Ishikawa (cell line): ENCODE measurements around the gene LAYN.

Experiments used
- CEBPB ChIP-seq: IDR thresholded peaks from 2 replicates; pipeline ENCODE4 v1.6.1; 2012
- CREB1 ChIP-seq: IDR thresholded peaks from 2 replicates; pipeline ENCODE4 v1.6.1; 2012; ENCODE audit warnings: low read depth
- EGR1 ChIP-seq: IDR thresholded peaks from 2 replicates; pipeline ENCODE4 v1.6.1; 2012
- EP300 ChIP-seq: IDR thresholded peaks from 2 replicates; pipeline ENCODE4 v1.6.1; 2012; ENCODE audit warnings: borderline replicate concordance
- FOXM1 ChIP-seq: IDR thresholded peaks from 2 replicates; pipeline ENCODE4 v1.6.1; 2012; ENCODE audit warnings: low read depth, borderline replicate concordance
- MAX ChIP-seq: IDR thresholded peaks from 2 replicates; pipeline ENCODE4 v1.6.1; 2012
- NFIC ChIP-seq: IDR thresholded peaks from 2 replicates; pipeline ENCODE4 v1.6.1; 2012
- RAD21 ChIP-seq: IDR thresholded peaks from 2 replicates; pipeline ENCODE4 v1.6.1; 2012; ENCODE audit warnings: low read depth
- TAF1 ChIP-seq: IDR thresholded peaks from 2 replicates; pipeline ENCODE4 v1.6.1; 2012; ENCODE audit warnings: low read depth, mild to moderate bottlenecking
- TCF12 ChIP-seq: IDR thresholded peaks from 2 replicates; pipeline ENCODE4 v1.6.1; 2012; ENCODE audit warnings: low read depth
- TEAD4 ChIP-seq: IDR thresholded peaks from 2 replicates; pipeline ENCODE4 v1.6.1; 2012
- YY1 ChIP-seq: IDR thresholded peaks from 2 replicates; pipeline ENCODE4 v1.6.1; 2012; ENCODE audit warnings: low read depth
- ZBTB7A ChIP-seq: IDR thresholded peaks from 2 replicates; pipeline ENCODE4 v1.6.1; 2012; ENCODE audit warnings: low read depth
- TF ChIP-seq, protein P1 (sequence below): IDR thresholded peaks from 2 replicates; pipeline ENCODE4 v1.6.1; 2012; ENCODE audit warnings: low read depth, mild to moderate bottlenecking
- TF ChIP-seq, protein P2 (sequence below): IDR thresholded peaks from 2 replicates; pipeline ENCODE4 v1.6.1; 2012

The LAYN gene

GRCh38 chr11:111561791-111562325 lies 21.3 kb downstream of the LAYN start:
- TF ChIP-seq FOXM1 (no peak), EGR1 (no peak), TEAD4 (no peak), EP300 (no peak), TAF1 (no peak), YY1 (no peak), NFIC (no peak), MAX (no peak), CEBPB (no peak), TCF12 (no peak), ZBTB7A (no peak), CREB1 (no peak), RAD21 (no peak)
- TF ChIP-seq, protein P1, sequence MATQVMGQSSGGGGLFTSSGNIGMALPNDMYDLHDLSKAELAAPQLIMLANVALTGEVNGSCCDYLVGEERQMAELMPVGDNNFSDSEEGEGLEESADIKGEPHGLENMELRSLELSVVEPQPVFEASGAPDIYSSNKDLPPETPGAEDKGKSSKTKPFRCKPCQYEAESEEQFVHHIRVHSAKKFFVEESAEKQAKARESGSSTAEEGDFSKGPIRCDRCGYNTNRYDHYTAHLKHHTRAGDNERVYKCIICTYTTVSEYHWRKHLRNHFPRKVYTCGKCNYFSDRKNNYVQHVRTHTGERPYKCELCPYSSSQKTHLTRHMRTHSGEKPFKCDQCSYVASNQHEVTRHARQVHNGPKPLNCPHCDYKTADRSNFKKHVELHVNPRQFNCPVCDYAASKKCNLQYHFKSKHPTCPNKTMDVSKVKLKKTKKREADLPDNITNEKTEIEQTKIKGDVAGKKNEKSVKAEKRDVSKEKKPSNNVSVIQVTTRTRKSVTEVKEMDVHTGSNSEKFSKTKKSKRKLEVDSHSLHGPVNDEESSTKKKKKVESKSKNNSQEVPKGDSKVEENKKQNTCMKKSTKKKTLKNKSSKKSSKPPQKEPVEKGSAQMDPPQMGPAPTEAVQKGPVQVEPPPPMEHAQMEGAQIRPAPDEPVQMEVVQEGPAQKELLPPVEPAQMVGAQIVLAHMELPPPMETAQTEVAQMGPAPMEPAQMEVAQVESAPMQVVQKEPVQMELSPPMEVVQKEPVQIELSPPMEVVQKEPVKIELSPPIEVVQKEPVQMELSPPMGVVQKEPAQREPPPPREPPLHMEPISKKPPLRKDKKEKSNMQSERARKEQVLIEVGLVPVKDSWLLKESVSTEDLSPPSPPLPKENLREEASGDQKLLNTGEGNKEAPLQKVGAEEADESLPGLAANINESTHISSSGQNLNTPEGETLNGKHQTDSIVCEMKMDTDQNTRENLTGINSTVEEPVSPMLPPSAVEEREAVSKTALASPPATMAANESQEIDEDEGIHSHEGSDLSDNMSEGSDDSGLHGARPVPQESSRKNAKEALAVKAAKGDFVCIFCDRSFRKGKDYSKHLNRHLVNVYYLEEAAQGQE: no peak
- TF ChIP-seq, protein P2, sequence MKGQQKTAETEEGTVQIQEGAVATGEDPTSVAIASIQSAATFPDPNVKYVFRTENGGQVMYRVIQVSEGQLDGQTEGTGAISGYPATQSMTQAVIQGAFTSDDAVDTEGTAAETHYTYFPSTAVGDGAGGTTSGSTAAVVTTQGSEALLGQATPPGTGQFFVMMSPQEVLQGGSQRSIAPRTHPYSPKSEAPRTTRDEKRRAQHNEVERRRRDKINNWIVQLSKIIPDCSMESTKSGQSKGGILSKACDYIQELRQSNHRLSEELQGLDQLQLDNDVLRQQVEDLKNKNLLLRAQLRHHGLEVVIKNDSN: no peak

- TF ChIP-seq MAX: no peak
- no peak for TF ChIP-seq RAD21
- no peak for TF ChIP-seq NFIC
- TF ChIP-seq CREB1: no peak
- TF ChIP-seq, protein P1: no peak
- TF ChIP-seq TAF1: no peak
- no peak for TF ChIP-seq EP300
- TF ChIP-seq, protein P2: no peak
- no peak for TF ChIP-seq ZBTB7A
- TF ChIP-seq TCF12: no peak
Observed at GRCh38 chr11:111562692-111563389, 22.3 kb downstream of the LAYN start.

DNA sequence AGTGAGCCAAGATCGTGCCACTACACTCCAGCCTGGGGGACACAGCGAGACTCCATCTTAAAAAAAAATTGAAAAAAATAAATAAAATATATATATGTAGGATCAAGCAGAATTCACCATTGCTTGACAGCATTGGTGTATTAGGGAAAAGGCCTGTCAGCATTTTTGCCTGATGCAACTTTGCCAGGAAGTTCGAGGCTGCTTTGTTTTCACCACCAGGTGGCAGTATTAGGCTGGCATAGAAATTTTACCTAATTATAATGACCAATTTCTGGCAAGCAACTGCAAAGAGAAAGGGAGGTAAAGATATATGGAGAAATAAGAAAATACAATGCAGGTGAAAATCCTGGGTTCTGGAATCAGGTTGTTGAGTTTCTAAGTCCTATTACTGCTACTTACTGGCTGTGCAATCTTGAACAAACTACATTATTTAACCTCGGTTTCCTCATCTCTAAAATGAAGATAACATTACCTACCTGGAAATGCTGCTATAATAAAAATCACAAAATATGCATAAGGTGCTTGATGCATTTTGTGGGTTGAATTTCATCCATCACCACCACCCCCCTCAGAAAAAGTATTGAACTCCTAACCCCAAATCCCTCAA lies 24.7 kb downstream of the LAYN start:
- 0 out of 2 replicates have a peak, but pooled peaks have one; percentile 15 for TF ChIP-seq CEBPB
- peak; percentile 82 for TF ChIP-seq RAD21
- no peak for TF ChIP-seq EGR1

GRCh38 chr11:111566324-111566723 lies 25.8 kb downstream of the LAYN start:
- TF ChIP-seq EGR1 (no peak), FOXM1 (no peak), EP300 (no peak), TCF12 (no peak), CEBPB (no peak), TEAD4 (no peak), MAX (no peak), YY1 (no peak), TAF1 (no peak), ZBTB7A (no peak), CREB1 (no peak), RAD21 (no peak), NFIC (no peak)
- TF ChIP-seq, protein P1: no peak
- TF ChIP-seq, protein P2: no peak
